Activated T-helper 9 cell treated with anti-CD3 and anti-CD28 coated beads, Interleukin-2, amount 50 U/mL, for 16 hours (primary cell): ENCODE data around the gene FBP1.

ENCODE experiments used
- DNase-seq: peaks from one replicate; pipeline ENCODE4 v3.0.0-alpha.2; 2020; ENCODE audit warnings: low read depth

FBP1 gene

DNA sequence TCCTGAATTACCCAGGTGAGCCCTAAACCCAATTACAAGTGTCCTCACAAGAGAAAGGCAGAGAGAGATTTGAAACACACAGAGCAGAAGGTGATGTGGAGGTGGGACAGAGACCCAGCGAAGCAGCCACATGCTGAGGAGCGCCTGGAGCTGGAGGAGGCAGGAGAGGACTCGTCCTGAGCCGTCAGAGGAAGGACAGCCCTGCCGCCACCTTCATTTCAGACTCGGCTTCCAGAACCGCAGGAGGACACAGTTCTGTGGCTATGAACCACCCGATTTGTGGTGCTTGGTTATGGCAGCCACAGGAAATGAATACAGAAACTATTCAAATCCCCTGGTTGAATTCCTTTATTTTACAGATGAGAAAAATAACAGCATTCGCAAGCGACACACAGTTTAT is 16.4 kb upstream of the FBP1 start:
- DNase-seq = no peak

DNA sequence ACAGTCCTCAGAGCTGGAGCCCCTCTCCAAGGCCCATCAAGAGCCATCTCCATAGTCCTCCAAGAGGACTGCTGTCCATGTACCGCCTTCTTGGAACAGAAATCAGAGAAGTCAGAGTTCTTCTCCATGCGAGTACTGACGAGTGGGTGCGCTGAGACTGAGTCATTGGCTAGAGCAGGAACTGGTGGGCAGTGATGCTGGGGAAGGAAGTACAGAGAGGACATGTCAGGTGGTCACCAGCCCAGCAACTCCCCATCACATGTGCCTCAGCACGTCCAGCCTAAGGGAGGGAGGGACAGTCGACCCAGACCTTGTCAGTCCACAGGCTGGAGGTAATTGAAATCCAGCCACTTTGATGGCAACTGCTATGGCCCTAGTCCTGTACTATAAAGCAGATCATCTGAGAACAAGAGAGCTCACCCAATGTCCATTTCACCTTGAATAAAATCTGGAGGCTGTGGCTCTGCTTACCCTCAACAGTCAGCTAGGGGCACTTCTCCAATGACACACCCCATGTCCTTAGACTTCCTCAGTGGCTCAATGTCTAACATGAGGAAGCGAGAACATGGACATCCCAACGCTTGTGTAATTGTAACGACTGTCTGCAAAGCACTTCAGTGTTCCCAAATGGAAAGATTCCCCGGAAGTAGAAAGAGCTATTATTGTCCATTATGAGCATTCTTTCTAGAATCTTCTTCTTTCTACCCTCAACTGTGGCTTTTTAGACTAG is 15.0 kb upstream of the FBP1 start:
- no peak for DNase-seq

DNA sequence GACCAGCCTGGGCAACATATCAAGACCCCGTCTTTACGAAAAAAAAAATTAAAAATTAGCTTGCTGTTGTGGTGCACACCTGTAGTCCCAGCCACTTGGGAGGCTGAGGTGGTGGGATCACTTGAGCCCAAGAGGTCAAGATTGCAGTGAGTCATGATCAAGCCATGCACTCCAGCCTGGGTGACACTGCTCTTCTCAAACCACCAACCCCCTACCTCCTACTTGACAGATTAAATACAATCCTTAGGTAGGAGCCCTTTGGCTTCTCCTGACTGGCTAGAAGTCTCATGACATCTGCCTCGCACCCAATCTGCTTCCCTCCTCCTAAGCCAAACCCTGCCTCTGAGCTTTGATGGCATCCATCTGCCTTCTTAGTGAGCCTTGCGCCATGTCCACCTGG is 11.6 kb upstream of the FBP1 start:
- no peak for DNase-seq

DNA sequence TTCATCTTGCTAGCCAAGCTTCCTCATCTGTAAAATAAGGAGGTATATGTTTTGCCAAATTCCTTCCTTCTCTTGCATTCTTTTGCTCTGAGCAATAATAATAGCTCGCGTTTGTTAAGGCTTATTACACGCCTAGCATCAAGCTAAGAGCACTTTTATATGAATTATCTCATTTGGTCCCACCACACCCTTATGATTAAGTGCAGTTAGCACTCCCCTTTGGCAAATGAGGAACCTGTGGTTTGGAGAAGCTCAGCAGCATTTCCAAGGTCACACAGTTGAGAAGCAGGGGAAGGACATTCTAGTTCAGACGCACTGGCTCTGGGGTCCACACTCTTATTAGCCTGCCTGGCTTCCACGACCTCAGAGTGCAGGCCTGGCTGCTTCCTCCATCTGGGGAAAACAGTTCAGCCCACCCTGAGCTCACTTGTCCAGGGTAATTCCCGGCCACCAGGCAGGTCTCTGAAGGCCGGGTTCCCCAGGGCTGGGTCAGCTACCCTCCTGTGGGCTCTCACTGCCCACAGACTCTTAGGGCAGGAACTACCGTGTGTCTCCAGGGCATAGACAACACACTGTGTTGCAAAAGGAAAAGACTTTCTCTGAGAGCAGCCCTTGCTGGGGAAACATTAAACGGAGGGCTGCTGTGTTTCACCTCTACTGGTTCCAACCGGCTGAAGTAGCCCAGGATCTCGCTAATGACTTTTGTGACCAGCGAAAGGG is 9.9 kb upstream of the FBP1 start:
- DNase-seq = no peak

DNA sequence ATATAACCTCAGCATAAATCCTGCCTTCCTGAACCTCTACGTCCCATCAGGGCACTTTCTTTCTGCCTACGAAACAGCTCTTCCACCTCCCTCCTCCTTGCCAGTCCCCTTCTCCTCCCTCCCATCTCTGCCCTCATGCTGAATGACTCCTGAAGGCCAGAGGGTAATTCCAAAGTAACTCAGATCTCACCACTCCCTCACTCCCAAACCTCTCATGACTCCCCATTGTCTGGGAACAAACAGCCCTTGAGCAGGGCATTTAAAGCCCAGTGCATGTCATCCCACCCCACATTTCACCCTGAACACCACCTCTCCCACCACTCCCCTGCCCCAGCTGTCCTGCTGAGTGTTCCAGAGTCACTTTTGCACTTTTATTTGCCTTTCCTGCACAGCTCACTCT is 8.9 kb upstream of the FBP1 start:
- DNase-seq = no peak

DNA sequence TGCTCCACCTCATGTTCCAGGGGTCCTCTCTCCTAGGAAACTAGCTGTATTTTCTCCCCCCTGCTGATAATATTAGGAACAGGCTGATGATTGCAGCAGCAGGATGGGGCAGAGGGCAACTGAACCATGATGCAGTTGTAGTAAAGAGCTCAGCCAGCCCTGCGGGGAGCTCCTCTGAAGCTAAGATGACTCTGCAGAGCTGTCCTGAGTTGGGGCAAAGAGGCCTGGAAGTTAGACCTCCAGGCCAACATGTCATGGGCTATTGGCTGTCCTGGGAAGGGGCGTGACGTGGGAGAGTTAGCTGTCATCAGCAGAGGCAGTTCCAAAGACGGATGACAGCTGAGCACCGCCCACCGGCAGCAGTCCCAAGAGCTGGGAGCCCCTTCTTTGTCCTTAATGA is 6.6 kb upstream of the FBP1 start:
- DNase-seq = no peak

DNA sequence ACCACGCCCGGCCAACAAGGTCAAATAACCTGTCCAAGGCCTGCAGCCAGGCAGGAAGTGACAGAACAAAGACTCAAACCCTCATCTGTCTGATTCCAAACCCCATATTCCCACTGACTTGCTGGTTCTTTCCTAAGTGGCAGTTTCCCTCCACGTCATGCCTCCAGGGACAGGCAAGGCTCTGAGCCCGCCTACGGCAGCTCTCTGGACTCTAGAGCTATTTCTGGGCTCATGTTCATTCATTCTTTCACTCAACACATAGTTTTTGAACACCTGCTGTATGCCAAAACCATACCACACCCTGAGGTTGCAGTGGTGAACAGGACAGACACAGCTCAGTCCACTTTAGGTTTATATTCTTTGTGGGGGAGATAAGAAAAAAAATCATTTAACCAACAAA is 5.2 kb upstream of the FBP1 start:
- DNase-seq = no peak

DNA sequence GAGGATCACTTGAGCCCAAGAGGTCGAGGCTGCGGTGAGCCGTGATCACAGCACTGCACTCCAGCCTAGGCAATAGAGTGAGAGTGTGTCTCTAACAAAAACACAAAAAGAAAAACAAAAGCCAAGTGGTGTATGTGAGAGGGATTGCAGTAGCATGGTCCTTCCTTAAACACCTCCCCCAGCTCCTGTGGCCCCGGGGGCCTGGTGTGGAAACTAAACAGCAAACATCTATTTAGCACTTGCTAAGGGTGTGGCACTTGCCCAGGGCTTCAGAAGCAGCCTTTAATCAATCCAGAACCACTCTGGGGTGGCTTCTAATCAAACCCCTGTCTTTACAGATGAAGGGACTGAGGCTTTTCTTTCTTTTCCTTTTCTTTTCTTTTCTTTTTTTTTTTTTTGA is 4.4 kb upstream of the FBP1 start:
- no peak for DNase-seq

DNA sequence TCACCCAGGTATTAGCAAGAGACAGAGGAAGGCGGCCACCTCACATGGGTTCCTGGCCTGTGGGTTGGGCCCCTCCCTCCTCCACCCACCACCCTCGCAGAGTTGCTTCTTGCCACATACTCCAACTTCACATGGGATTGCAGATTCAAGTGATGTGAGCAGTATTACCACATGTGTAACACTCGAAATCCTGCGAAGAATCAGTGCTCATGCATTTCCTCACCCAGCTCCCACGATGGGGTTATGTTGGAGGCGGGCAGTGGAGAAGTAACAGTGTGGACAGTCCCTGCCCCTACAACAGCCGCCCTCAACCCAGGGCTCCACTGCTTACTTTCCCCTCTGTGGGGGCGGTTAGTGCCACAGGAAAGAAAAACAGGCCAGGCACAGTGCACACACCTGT is 3.9 kb upstream of the FBP1 start:
- DNase-seq = no peak

DNA sequence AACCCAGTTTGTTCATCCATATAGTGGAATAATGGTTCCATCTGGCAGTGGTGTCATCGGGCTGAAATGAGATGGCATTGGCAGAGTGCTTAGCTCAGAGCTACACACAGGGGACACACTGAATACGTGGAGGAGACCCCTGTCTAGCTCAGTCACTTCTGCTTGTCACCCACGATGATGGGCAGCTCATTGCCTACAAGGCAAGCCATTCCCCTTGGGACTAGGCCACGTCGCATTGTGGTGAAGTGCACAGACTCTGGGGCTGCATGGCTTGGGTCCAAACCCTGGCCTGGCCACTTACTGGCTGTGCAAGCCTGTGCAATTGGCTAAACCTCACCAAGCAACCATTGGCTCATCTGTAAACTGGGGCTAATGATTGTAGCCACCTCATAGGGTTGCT is 3.2 kb upstream of the FBP1 start:
- DNase-seq = no peak

DNA sequence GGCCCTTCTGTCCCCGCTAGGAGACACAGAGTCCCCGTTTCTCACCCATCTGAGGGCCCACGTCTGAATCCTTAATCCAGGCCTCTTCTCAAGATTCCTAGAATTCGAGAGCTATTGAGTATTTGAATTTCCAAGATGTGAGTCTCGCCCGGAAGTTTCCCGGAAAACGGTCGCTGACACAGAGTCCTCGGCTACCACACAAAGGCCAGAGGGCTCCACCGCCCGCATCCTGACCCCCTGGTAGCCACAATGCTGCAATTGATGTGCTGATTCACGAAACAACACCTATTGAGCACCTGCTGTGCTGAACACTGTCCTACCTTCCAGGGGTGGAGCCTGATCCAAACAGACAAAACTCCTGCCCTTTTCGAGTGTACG is 670 bp upstream of the FBP1 start:
- DNase-seq = no peak

DNA sequence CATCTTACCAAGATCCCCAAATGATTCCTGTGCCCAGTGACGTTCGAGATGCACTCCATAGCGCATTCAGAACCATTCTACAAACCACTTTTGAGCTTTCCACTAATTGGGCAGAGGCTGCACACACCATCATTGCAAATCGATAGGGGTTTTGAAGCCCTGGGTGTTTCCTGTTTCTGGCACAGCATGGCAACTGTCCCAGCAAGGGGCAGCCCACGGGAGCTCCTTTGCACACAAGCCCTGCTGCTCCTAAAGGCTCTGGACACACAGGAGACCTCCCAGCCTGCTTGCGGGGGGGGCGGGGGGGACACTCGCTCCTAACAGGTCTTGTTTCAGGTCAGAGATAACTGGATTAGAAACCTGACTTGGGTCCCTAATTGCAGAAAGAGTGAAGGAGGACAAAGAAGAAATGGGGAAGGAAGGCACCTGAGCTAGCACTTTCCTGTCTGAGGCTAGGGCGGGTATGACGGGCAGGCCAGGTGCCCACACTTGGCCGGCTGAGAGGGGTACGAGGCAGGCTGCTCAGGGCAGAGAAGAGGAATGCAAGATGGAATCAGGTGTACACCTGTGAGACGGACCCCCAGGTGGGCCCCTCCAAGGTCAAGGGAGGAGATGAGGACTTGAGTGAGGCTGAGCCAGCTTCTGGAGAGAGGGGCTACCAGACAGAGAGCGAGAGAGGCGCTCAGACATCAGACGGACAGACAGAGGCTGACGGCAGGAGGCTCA is 820 bp downstream of the FBP1 start:
- no peak for DNase-seq

DNA sequence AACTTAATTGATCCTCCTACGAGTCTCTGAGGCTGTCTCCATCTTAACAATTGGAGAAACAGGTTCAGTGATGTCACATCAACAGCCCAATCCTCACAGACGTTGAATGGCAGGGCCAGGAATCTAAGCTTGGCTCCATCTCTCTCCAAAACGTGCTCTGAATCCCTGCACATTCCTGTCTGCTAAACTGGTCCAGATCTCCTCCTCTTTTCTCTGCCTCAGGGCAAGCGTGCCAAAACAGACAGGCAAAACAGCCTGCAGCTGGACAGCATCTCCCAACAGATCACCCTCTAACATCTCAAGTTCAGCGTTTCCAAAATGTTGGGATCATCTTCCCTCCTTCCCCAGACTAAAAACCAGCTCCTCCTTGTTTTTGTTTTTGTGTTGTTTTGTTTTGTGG is 6.6 kb downstream of the FBP1 start:
- no peak for DNase-seq

DNA sequence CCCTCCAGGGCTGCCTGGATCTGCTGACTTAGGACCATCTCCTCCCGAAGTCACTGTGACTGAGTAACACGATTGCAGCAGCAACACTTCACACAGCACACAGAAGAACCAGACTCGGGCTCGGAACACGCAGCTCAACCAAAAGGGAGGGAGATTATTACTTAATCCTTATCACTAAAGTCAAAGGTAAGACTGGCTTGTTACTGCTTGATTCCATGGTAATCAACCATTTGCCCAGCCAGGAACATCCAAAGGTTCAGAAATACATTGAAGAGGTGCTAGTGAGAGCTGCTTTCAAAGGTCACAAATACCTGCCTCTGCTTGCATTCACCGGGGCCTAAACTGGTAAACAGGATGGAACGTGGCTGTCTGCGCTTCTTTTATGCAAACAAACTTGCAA is 7.7 kb downstream of the FBP1 start:
- no peak for DNase-seq

DNA sequence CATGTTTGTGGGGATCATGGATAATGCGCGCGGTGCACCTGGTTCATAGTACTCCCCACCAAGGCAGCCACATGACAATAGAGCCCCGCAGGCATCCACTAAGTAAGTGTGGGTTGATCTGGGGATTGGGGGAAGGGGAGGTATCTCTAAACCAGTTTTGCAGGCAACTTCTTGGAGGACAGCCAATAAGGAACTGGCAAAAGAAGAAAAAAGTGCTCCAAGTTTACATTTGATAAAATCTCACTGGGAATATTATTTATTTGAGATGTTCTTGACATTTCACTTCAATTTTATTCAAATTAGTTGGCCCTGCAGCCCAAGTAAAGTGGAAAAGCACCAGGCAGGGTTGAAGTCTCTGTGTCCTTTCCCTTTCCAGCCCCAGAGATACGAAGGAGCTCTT is 8.5 kb downstream of the FBP1 start:
- DNase-seq = no peak

DNA sequence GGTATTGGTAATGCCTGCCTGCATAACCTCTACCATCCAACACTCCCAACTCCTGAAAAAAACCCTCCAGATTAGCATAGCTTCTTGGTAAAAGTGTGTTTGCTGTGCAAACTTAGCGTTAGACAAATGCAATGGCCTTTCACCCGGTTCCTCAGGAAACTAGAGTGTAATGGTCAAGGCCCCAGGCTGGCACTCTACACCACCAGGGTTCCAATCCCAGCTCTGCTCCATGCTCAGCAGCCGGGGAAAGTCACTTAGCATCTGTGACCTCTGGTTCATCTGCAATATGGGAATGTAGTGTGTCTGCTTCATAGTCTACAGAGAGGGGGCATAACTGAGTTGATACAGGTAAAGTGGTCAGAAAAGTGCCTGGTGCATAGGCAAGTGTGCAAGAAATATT is 9.0 kb downstream of the FBP1 start:
- DNase-seq = no peak

DNA sequence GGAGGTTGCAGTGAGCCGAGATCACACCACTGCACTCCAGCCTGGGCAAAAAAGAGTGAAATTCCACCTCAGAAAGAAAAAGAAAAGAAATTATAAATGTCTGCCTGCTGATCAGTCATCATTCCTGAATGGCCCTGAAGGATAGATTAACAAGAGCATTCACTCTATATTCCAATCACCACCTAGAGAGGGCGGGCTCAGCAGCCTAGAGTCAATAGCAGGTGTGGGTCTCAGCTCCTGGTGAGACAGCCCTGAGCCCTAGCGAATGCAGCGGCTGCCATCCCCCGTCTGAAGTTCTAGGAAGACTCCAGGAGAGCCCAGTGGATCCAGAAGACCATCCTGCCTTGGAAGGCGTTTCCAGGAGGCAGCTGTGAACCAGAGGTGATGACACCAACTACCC is 12.0 kb downstream of the FBP1 start:
- DNase-seq = no peak

DNA sequence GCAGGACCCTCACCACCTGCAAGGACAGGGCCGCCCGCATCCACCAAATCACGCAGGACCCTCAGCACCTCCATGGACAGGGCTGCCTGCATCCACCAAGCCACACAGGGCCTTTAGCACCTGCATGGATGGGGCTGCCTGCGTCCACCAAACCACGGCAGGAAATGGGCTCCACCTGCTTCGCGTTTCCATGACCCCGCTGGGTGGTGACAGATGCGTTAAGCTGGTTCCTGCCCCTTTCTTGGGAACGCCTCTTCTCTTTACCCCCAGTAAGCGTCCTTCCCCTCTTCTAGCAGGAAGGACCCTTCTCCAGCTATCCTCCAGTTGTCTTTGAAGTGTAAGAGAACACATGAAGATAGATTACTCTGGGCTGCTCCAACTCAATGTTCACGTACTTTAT is 13.5 kb downstream of the FBP1 start:
- no peak for DNase-seq

DNA sequence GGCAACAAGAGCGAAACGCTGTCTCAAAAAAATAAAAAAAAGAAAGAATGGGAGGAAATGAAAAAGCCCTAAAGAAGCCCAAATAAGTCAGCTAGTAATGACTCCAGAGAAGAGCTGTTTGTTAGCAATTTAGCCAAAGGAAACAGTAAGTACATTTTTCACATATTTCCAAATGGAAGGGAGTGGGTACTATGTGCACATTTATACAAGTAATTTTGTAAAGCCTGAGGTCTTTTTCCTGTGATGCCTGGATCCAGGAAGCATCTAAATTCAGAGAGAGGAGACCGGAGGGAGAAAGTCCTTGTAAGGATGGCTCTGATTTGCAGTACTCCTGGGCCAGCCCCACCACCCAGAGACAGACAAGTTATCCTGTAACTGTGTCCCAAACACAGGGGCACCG is 14.7 kb downstream of the FBP1 start:
- DNase-seq = no peak

DNA sequence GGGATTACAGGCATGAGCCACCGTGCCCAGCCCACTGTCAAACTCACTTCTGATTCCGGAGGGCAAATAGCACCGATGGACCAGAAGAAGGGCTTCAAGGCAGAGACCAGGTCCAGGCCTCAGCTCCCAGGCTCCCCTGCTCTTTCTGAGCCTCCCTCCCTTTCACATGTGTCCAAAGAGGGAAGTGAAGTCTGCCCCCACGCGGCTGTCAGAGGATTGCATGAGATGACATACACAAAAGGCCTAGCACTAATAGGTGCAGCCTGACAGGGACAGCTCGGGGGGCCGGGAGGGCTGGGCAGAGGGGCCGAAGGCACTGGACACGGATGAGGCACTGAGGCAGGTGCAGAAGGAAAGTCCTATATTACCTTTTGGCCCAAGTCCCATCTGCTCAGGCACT is 16.1 kb downstream of the FBP1 start:
- DNase-seq = no peak

DNA sequence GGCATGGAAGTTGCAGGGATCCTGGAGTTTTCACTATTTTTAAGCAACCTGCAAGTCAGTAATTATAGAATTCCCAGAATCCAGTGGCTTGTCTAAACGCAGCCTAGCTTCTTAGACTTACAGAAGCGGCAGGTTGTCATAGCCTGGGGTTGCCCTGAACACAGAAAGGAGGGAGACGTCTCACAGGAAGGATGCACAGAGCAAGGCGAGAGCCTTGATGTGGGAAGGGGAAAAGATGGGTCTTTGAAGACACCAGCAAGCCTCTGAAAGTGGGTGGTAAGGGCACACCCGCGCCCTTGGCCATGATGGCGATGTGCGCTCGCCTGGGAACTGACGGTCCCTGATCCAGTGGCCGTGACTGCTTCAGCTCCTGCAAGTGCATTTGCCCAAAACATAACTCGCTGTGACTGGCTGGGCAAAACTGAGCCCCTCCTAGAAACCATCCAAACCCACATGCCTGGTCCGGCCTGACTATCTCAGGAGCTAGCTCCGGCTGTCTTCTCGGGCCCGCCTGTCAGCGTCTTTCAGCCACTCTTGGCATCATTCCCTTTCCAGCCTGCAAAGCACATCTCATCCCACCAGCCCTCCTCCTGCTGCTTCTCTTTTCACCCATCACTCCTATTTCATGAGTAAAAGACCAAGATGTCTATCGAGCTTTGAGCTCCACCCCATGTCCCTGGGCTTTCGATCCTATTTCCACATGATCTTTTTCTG is 17.1 kb downstream of the FBP1 start:
- no peak for DNase-seq

DNA sequence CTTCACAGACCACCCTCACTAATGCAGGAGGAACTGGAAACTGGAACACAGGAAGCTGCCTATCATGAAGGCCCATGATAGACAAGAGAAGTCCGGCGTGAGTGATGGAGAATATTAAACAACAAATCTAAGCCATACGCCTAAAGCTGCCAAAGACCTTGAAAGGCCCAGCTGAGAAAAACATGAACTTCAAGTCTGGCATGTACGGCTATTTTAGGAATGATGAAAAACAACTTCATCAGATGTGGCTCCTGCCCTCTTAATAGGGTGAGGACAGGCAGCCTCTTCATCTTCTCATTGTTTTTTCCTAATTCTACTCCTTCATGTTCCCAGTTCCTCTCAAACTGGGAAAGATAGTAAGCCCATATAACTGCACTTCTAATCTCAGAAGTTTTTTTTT is 20.3 kb downstream of the FBP1 start:
- no peak for DNase-seq

DNA sequence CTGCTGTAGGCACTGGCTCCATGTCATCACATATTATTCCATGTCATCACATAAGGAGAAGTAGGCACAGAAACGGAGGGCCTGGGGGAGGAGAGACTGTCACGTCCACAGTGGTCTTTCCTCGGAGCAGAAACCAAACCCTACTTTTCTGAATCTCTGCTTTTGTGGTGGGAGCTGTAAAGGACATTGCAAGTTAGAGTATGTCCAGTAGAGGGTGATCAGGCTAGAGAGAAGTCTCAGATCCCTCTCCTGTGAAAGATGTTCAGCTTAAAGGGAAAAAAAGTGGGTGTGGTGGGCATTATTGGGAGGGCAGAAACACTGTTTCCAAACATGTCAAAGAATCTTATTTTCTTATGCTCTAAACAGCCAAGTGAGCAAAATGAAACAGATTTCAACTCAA is 26.3 kb downstream of the FBP1 start:
- DNase-seq = no peak
